ENCODE measurements around the gene COL6A3.

GRCh38 chr2:237306083-237306786 is 107.7 kb downstream of the COL6A3 start:
- no peak for TF ChIP-seq CTCF (tag by site-specific recombination; IDR thresholded peaks at IDR 0.05)
- TF ChIP-seq ZFP41 (tag by site-specific recombination; IDR thresholded peaks at IDR 0.05; ENCODE audit: borderline replicate concordance) = no peak
- TF ChIP-seq ZNF610 (tag by site-specific recombination; IDR thresholded peaks at IDR 0.05; ENCODE audit: borderline replicate concordance) = no peak
- TF ChIP-seq ZNF175 (tag by site-specific recombination; IDR thresholded peaks at IDR 0.05) = no peak
- no peak for TF ChIP-seq ZNF416 (tag by site-specific recombination; IDR thresholded peaks at IDR 0.05)
- no peak for TF ChIP-seq ZNF830 (tag by site-specific recombination; IDR thresholded peaks at IDR 0.05; ENCODE audit: low read depth)
- no peak for TF ChIP-seq MEIS1 (CRISPR knock-in tag; IDR thresholded peaks at IDR 0.05; ENCODE audit: borderline replicate concordance)
